Measurements from ENCODE around the gene TMEM106B.
A peak's percentile ranks its signal among the peaks of the same experiment; 100 is the strongest.
"Not testable (repeated sequence)": the region's sequence is repeated elsewhere in the genome, so short reads cannot be mapped to it uniquely, and the experiment has no call there.

TMEM106B gene

DNA sequence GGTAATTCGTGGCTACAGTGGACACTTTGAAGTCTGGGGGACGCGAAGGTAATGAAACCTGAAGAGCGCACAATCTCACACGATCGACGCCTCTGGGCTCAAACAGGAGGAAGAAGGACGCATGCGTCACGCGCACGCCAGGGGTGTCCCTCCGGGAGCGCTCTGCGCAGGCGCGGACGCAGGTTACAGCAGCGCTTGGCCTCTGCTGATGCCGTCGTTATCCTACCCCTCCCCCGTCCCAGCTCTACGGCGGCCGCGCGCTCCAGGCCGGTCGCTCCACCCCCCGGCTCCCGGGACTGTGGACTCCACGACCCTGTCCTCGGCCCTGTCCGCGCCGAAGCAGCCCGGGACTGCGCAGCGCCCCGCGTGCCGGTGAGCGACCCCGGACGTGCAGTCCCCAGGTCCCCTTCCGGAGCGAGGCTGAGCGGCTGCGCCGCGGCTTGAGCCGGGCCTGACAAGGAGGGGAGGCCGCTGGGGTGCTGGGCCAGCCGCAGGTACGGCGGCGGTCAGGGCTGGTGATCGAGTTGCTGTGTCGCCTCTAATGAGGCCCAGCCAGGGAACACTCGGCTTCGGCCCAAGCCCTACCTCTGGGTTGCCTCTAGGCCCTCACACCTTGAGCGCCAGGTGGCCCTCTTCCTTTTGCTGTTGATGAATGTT is at the start of gene TMEM106B:
Gene TMEM106B (plus strand): TSS at position 241 of the 657 bp plus-strand sequence. CDS start 3,517 bp downstream, outside the sequence.
- in situ Hi-C loops (cut with HindIII; ENCODE audit: low pct_ligation_motif_present, low pct_unique_long_range_greater_than_20kb, low sequenced_read_pairs): no loop called here
- peak; percentile 98 for DNase-seq

DNA sequence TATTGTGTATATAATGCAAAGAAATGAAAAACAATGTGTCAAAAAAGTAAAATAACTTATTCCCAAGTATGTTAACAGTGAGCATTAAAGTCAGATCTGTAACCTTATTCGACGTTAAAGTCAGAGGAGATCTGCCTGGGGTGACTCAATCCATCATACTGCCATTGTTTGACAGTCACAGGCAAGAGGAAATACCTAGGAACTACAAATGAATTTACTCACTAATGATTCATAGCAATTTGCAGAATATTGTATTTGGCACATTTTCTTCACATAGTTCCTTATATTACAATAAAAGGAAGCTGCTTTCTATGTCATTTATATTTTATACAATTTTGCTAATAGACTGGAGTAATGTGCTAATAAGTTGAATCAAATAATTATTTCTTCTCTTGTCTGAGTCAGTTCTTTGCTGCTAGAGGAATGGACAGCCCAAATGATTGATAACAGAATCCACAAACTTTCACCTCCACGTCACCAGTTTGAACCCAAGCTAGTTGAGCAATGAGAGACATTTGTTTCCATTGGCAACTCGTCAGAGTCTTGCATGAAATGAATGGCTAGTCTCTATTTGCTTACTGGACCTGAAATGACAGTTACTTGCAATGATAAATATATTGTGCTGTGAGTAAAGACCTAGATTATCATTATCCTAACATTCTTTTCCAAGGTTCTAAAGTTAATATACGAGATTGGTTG is 48.5 kb upstream of the TMEM106B start:
- in situ Hi-C loops (cut with HindIII; ENCODE audit: low pct_ligation_motif_present, low pct_unique_long_range_greater_than_20kb, low sequenced_read_pairs): no loop called here
- no peak for DNase-seq

DNA sequence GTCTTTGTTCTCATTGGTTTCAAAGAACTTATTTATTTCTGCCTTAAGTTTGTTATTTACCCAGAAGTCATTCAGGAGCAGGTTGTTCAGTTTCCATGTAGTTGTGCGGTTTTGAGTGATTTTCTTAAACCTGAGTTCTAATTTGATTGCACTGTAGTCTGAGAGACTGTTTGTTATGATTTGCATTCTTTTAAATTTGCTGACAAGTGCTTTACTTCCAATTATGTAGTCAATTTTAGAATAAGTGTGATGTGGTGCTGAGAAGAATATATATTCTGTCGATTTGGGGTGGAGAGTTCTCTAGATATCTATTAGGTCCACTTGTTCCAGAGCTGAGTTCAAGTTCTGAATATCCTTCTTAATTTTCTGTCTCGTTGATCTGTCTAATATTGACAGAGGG is 43.0 kb upstream of the TMEM106B start:
- DNase-seq: not testable (repeated sequence)

DNA sequence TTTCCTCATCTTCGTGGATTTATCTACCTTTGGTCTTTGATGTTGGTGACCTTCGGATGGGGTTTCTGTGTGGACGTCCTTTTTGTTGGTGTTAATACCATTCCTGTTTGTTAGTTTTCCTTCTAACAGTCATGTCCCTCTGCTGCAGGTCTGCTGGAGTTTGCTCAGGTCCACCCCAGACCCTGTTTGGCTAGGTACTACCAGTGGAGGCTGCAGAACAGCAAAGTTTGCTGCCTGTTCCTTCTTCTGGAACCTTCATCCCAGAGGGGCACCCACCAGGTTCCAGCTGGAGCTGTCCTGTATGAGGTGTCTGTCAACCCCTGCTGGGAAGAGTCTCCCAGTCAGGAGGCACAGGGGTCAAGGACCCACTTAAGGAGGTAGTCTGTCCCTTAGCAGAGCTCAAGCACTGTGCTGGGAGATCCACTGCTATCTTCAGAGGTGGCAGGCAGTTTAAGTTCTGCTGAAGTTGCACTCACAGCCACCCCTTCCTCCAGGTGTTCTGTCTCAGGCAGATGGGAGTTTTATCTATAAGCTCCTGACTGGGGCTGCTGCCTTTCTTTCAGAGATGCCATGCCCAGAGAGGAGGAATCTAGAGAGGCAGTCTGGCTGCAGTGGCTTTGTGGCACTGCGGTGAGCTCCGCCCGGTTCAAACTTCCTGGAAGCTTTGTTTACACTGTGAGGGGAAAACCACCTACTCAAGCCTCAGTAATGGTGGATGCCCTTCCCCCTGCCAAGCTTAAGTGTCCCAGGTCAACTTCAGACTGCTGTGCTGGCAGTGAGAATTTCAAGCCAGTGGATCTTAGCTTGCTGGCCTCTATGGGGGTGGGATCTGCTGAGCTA is 40.9 kb upstream of the TMEM106B start:
- in situ Hi-C loops (cut with HindIII; ENCODE audit: low pct_ligation_motif_present, low pct_unique_long_range_greater_than_20kb, low sequenced_read_pairs); DNase-seq: not testable (repeated sequence)

More for the DNA sequence above, 43.0 kb upstream of the TMEM106B start:
- in situ Hi-C loops (cut with HindIII; ENCODE audit: low pct_ligation_motif_present, low pct_unique_long_range_greater_than_20kb, low sequenced_read_pairs): not testable (repeated sequence)

DNA sequence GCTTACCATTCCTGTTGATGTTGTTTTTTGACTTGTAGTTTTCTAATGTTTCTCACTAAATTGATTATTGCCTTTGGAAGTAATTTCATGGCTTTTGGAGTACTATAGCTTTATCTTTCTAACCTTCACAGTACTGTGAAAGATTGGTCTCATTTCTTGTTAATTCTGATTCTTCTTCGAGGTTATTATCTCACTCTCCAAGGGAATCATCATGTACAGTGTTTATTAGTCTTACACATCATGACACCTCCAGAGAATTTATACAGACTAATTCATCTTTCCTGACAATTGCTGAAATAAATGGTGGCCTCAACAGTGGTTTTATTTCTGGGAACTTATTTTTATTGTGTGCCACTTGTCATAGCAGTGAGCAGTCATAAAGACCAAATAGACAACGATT is 37.4 kb upstream of the TMEM106B start:
- in situ Hi-C loops (cut with HindIII; ENCODE audit: low pct_ligation_motif_present, low pct_unique_long_range_greater_than_20kb, low sequenced_read_pairs): no loop called here
- no peak for DNase-seq

DNA sequence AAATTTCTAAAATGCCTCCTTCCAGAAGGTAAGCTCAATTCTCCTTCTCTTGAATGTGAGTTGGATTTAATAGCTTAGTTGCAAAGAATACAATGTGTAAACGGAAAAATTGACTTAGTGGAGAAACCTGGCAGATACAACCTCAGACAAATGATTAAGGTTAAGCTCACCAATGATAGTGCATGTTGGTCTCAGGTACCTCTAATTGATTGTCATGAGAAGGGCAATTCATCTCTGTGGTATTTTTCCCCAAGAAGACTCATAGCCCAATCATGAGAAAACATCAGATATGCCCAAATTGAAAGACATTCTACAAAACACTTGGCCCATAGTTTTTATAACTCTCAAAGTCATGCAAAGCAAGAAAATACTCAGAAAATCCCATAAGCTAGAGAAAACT is 36.2 kb upstream of the TMEM106B start:
- no peak for DNase-seq

DNA sequence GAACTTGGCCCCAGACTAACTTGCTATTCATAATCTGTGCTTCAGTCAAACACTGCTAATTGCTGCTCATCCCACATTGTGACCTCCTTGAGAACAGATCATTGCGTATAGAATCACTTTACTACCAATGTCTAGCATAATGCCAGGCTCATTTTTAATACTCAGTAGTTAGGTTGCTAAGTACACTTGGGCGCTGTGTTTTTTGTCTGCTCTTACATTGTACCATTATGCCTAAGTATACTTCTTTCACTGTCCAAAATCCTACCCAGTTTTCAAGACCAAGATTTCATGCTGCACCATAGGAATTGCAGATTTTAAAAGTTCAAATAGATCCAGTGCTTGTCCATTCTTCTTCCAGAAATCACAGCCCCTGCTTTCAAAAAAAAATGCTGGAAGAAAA is 32.8 kb upstream of the TMEM106B start:
- in situ Hi-C loops (cut with HindIII; ENCODE audit: low pct_ligation_motif_present, low pct_unique_long_range_greater_than_20kb, low sequenced_read_pairs): no loop called here

More for the DNA sequence above, 36.2 kb upstream of the TMEM106B start:
- in situ Hi-C loops (cut with HindIII; ENCODE audit: low pct_ligation_motif_present, low pct_unique_long_range_greater_than_20kb, low sequenced_read_pairs): no loop called here

DNA sequence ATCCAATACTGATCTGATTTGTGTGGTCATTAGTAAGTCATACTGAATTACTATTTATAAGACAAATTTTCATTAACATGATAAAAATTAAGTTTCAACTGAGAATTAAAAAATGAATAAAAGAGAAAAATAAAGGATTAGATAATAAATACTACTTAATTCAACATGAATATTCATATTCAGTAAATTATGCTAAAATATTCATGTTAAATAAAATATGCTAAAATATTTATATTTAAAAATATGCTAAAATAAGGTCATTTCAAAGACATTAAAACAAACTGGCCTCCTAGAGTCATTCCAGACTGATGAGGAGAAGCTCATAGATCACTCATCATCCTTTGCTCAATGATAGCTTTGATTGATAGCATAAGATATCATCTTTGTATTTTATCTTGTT is 16.7 kb upstream of the TMEM106B start:
- no peak for DNase-seq
- in situ Hi-C loops (cut with HindIII; ENCODE audit: low pct_ligation_motif_present, low pct_unique_long_range_greater_than_20kb, low sequenced_read_pairs): no loop called here

More for the DNA sequence above, 32.8 kb upstream of the TMEM106B start:
- DNase-seq: no peak

DNA sequence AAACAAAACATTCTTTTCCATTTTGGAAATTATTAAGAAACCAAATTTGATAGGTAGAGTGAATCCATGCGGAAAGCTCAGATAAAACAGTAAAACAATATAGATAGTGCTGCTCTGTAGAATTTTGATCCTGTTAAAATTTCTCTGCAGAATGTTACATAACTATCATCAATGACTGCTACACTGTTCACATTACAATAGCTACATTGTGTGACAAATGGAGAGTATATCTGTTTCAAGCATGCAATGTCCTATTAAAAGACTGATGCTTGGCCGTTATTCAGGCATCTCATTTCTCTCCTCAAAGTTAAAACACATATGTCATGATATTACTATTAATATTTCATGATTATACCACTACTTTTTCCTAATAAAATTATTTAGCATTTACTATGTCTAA is 14.7 kb upstream of the TMEM106B start:
- in situ Hi-C loops (cut with HindIII; ENCODE audit: low pct_ligation_motif_present, low pct_unique_long_range_greater_than_20kb, low sequenced_read_pairs): no loop called here
- no peak for DNase-seq

DNA sequence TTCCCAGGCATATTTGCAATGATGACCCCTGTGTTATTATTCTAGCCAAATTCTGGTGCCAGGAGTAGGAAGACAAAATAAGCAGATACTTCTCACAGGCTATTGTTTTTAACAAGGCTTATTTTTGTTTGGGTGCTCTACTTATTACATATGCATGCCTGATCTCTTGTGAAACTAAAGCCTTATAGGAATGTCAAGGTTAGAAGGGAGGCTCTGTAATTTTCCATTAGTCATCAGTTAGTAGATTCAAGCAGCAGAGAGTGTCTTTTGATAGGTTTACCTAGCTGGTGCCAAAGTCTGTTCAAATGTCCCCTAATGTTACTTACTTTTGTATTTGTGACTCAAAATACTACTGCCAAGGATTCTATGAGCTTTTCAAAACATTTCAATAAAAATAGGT is 11.7 kb upstream of the TMEM106B start:
- in situ Hi-C loops (cut with HindIII; ENCODE audit: low pct_ligation_motif_present, low pct_unique_long_range_greater_than_20kb, low sequenced_read_pairs): no loop called here
- DNase-seq: no peak

DNA sequence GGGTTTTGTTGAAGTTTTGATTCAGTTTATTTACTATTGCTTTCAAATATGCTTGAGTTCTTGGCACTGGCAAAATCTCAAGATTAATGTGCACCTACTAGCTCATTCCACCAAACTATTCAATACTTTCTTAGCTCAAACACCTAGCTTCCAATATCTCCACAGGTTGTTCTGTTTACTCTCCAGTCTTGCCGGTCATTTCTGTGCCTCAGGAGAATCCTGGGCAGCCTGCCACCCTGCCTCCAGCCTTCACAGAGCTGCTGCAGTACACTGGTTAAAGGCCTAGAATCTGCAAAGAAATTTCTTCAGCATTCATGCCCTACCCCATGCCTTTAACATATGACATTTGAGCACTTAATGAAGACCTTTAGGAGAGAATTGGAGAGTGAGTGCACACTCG is 4.0 kb upstream of the TMEM106B start:
- DNase-seq: no peak
- in situ Hi-C loops (cut with HindIII; ENCODE audit: low pct_ligation_motif_present, low pct_unique_long_range_greater_than_20kb, low sequenced_read_pairs): no loop called here

DNA sequence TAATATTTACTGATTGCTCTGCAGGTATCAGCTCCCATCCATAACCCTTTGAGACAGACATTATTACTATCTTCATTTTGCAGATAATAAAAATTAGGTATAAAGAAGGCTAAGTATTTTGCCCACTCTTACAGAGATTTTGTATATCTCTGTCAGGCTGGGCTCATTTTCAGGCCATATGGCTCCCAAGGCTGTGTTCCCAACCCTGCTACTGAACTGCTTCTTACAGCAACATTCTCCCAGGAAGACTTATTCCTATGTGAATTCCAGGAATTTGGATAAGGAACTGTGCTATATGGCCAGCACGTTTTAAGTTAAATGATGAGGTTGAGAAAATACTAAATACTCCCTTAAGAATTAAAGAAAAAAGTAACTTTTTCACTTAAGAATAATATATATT is 1.9 kb upstream of the TMEM106B start:
- in situ Hi-C loops (cut with HindIII; ENCODE audit: low pct_ligation_motif_present, low pct_unique_long_range_greater_than_20kb, low sequenced_read_pairs): no loop called here
- no peak for DNase-seq

DNA sequence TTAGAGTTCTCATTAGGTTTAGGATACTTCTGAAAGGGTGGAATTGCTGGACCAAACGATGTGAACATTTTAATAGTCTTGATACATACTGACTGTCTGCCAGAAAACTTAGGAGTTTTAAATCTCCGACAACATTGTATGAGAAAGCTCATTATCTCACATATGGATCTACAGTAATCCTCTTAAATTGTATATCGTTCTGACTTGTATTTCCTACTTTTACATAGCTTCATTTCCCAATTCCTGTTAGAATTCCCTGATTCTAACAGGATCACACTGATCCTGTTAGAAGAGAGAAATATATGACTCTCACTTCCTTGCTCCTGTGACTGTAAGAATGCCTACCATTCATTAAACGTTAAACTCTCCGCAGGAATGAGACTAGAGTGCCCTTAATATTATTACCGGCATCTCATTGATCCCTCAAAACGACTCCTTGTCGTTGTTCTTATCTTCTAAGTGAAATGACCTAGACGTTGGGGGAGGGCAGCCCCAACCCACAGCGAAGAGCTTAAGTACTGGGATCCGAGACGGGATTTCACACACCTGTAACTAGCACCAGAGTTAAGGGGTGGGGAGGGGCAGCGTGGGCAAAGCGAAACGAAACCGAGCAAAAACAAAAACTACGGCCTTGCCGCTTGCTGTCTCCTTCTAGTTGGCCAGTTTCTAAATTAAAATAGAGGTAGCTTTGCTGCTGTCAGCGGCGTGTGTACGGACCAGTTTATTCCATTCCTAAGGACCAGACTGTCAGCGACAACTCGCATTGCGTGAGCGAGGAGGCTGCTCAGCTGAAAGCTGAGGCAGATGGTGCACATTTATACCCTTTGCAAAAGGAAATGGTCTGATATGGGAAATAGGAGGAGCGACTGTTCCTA is 678 bp upstream of the TMEM106B start:
- peak; percentile 57 for DNase-seq
- in situ Hi-C loops (cut with HindIII; ENCODE audit: low pct_ligation_motif_present, low pct_unique_long_range_greater_than_20kb, low sequenced_read_pairs): no loop called here

DNA sequence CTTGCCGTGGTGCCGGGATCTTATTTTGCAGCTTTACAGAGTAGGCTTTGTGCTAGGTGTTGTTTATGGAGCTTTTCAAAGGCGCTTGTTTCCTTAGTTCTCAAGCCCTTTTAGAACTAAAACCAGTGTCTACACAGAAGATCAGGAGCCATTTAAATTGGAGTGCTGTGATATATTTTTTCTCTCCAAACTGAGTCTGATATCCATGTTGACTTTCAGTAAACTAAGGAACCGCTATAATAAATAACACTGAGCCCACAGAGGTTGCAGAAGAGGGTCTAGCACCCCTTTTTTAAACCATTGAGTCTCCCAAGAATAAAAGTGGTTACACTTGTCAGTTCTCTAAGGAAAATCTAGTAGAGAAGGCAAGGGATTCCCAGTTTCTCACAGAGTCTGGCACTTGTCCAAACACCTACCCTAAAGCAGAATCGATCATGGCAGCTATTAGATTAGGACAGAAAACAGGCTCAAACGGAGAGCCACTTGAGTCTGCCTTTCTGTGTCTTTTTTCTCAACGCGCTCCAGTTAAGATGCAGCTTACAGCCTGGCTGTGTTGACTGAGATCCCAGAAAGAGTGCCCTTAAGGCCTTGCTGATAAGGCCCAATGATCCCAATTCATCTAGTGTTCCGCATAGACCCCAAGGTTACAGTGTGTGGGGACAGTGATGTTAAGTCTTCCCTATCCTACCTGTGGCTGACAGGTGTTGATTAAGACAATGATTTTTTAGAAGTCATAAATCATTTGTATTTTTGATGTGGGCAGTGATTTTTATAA is 804 bp downstream of the TMEM106B start:
- peak; percentile 44 for DNase-seq
- in situ Hi-C loops (cut with HindIII; ENCODE audit: low pct_ligation_motif_present, low pct_unique_long_range_greater_than_20kb, low sequenced_read_pairs): no loop called here

DNA sequence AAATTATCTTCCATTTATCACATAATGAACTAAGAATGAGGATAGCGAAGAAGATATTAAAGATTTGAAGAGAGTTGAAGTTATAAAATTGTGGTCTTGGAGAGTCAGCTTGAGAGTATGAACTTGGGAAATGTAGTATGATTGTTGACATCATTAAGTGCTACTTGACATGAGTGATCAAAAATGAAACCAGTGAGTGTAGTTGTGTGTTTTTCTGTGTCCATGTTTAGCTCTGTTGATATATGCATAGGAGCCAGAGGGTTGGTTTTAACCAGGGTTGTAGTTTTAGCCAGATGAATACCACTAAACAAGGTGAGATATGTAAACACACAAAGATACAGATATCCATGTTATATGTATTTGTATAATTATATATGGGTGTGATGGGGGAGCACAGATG is 6.2 kb downstream of the TMEM106B start:
- no peak for DNase-seq
- in situ Hi-C loops (cut with HindIII; ENCODE audit: low pct_ligation_motif_present, low pct_unique_long_range_greater_than_20kb, low sequenced_read_pairs): no loop called here

DNA sequence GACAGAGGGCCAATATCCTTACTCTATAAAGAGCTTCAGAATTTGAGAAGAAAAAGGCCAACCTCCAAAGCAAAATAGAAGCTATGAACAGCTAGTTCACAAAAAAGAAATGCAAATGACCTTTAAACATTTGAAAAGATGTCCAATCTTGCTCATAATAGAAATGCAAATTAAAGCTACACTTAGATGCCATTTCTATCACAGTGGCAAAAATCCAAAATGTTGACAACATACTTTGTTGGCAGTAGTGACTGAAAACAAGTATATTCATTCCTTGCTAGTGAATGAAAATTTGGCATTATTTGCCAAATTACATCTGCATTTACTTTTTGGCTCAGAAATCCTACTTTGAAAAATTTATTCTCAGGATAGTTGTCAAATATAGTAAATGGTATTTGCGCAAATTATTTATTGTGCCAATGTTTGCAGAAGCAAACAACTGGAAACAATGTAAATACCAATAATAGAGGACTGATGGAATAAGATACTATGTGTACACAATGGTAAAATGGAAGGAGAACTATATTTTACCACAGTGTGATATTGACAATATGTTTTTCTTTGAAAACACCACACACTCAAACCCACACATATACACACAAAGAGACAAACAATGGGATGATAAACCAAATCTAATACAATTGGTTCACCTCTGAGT is 9.4 kb downstream of the TMEM106B start:
- in situ Hi-C loops (cut with HindIII; ENCODE audit: low pct_ligation_motif_present, low pct_unique_long_range_greater_than_20kb, low sequenced_read_pairs): no loop called here
- DNase-seq: no peak

DNA sequence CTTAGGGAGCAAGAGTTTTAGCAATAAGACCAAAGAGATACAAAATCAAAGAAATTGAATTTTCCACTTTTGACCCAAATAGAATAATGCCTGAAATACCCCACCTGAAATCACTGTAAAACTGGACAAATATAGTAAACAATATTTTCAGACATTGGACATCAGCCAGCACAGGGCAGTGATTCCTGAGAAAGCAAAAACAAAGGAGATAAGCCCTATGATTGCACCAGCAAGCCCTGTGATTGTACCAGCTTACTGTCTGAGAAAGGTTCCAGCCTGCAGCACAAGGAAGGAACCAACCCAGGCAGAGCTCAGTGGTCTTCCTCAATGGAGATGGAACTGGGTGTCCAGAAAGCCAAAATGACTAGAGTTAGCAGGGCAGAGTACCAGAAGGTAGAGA is 10.3 kb downstream of the TMEM106B start:
- DNase-seq: no peak
- in situ Hi-C loops (cut with HindIII; ENCODE audit: low pct_ligation_motif_present, low pct_unique_long_range_greater_than_20kb, low sequenced_read_pairs): no loop called here
